SK-N-SH (cell line): ENCODE data around the gene RASA3.

Source experiments
- CHD2 ChIP-seq: fragments of 150-350 bp; IDR thresholded peaks from 2 replicates; pipeline ENCODE4 v1.6.1; 2018; ENCODE audit warnings: low read length; ENCODE audit not compliant: partially characterized antibody
- GABPA ChIP-seq: IDR thresholded peaks from 2 replicates; pipeline ENCODE4 v1.4.0; 2012; ENCODE audit warnings: low read depth, mild to moderate bottlenecking
- POLR2AphosphoS5 ChIP-seq: IDR thresholded peaks from 2 replicates; pipeline ENCODE4 v1.6.1; 2012; ENCODE audit warnings: low read depth, low read length
- RCOR1 ChIP-seq: fragments of 150-350 bp; IDR thresholded peaks from 2 replicates; pipeline ENCODE4 v1.6.1; 2017; ENCODE audit warnings: antibody characterized with exemption, low read length
- RFX5 ChIP-seq: IDR thresholded peaks from 2 replicates; pipeline ENCODE4 v1.6.1; 2012; ENCODE audit warnings: mild to moderate bottlenecking, improper control_type of control experiment, low read length
- TAF1 ChIP-seq: IDR thresholded peaks from 2 replicates; pipeline ENCODE4 v1.6.1; 2012; ENCODE audit warnings: low read depth, mild to moderate bottlenecking, low read length, moderate library complexity, borderline replicate concordance
- TCF12 ChIP-seq: IDR thresholded peaks from 2 replicates; pipeline ENCODE4 v1.4.0; 2012
- TF ChIP-seq, protein P1 (sequence below): fragments of 200-600 bp; sonication (generic); IDR thresholded peaks from 2 replicates; pipeline ENCODE4 v1.6.1; 2017; ENCODE audit warnings: antibody characterized with exemption, mild to moderate bottlenecking, moderate library complexity

DNA sequence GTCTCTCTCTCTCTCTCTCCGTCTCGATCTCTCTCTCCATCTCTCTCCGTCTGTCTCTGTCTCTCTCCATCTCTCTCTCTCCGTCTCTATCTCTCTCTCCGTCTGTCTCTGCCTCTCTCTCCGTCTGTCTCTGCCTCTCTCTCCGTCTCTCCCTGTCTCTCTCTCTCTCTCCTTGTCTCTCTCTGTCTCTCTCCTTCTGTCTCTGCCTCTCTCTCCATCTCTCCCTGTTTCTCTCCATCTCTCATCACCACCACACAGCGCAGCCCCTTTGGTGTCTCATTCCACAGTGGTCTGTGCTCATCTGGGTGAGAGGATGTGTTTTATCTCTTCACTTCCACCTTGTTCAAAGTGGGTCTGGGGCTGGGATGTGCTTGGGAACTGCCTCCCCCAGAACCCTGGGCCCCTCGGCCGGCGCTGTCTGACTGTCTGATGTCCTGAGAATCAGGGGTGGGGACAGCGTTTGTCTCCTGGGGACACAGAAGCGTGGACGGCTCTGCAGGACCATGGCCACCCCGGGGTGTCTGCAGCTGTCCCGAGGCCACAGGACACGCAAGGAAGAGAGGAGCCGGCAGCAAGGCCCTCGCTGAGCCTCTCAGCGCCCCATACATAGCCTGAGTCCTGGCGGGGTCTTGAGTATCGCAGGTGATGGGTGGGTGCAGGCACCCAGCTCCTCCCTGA is 118.3 kb downstream of the RASA3 start:
- TF ChIP-seq GABPA: no peak
- no peak for TF ChIP-seq CHD2
- TF ChIP-seq, protein P1, sequence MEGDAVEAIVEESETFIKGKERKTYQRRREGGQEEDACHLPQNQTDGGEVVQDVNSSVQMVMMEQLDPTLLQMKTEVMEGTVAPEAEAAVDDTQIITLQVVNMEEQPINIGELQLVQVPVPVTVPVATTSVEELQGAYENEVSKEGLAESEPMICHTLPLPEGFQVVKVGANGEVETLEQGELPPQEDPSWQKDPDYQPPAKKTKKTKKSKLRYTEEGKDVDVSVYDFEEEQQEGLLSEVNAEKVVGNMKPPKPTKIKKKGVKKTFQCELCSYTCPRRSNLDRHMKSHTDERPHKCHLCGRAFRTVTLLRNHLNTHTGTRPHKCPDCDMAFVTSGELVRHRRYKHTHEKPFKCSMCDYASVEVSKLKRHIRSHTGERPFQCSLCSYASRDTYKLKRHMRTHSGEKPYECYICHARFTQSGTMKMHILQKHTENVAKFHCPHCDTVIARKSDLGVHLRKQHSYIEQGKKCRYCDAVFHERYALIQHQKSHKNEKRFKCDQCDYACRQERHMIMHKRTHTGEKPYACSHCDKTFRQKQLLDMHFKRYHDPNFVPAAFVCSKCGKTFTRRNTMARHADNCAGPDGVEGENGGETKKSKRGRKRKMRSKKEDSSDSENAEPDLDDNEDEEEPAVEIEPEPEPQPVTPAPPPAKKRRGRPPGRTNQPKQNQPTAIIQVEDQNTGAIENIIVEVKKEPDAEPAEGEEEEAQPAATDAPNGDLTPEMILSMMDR: no peak
- TF ChIP-seq RCOR1: no peak
- TF ChIP-seq TAF1: no peak
- TF ChIP-seq POLR2AphosphoS5: no peak
- TF ChIP-seq RFX5: no peak
- no peak for TF ChIP-seq TCF12
